ENCODE results near the gene CDH4. TPM values are rescaled to one million over a fixed set of nuclear protein-coding genes. Genes with fewer than 3 reads are reported as not detected.

The CDH4 gene
- polyA plus RNA-seq, 2 donors = 0.02 to 0.05 TPM

DNA sequence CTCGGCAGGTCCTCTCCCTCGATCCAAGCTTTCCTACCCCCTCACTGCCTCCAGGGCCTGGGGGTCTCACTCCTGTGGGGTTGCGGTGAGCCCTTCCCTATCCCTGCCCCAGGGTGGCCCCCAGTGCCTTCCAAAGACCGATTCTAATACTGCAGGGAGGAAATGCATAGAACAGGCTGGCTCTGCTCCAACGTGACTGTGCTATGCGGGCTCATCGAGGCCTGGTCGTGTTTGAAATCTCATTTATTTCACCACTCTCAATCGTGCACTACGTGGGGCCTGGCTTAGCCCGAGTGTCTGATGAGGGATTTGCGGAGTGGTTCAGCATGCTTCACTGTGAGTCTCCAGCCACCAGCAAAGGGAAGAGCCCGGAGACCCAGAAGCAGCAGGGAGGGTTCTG lies 60.9 kb downstream of the CDH4 start:
- no peaks in the 10 kb centered on the region for H3K27me3 ChIP-seq (ENCODE audit: control insufficient read depth in 1 of 2, insufficient read depth in 2 of 2, low read length in 2 of 2)
- no peaks in the 10 kb centered on the region for H3K36me3 ChIP-seq (ENCODE audit: control insufficient read depth in 2 of 2, insufficient read depth in 2 of 2, low read length in 1 of 2)
- whole genome bisulfite sequencing, 2 donors = 61 to 64% methylated on average over 13 of the region's 13 CpGs
- no peak overlapping the region for H3K27ac ChIP-seq (ENCODE audit: low read depth in 2 of 2, low read length in 1 of 2)
- no peaks in the 10 kb centered on the region for H3K9me3 ChIP-seq (ENCODE audit: control insufficient read depth in 2 of 2, insufficient read depth in 1 of 2, low read depth in 1 of 2, low read length in 1 of 2)
- no peak overlapping the region for H3K4me3 ChIP-seq (ENCODE audit: low read depth in 1 of 2, low read length in 2 of 2)
- H3K4me1 ChIP-seq (ENCODE audit: control insufficient read depth in 2 of 2, insufficient read depth in 2 of 2, low read length in 1 of 2) = peaks cover 0 to 2% of the 10 kb centered on the region in 2 donors

DNA sequence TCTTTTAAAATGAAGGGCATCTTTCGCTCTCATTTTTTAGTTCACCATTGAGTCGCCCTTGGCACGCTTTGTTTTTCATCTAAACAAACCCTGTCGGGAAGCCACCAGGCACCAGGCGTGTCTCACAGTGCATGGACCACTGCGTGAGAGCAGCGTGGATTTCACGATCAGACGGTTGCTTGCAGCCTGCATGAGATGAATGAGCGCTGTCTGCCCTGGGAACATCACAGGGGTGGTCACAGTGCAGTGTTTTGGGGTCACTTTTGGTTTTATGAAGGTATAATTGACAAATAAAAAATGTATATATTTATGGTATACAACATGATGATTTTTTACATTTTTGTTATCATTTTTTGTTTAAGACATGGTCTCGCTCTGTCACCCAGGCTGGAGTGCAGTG lies 61.3 kb downstream of the CDH4 start:
- Histone ChIP-seq H3K36me3 (ENCODE audit: control insufficient read depth in 2 of 2, insufficient read depth in 2 of 2, low read length in 1 of 2) (no peaks in the 10 kb centered on the region), H3K27ac (ENCODE audit: low read depth in 2 of 2, low read length in 1 of 2) (no peak overlapping the region), H3K4me3 (ENCODE audit: low read depth in 1 of 2, low read length in 2 of 2) (no peak overlapping the region), H3K9me3 (ENCODE audit: control insufficient read depth in 2 of 2, insufficient read depth in 1 of 2, low read depth in 1 of 2, low read length in 1 of 2) (no peaks in the 10 kb centered on the region), H3K4me1 (ENCODE audit: control insufficient read depth in 2 of 2, insufficient read depth in 2 of 2, low read length in 1 of 2) (peaks cover 0 to 2% of the 10 kb centered on the region in 2 donors), H3K27me3 (ENCODE audit: control insufficient read depth in 1 of 2, insufficient read depth in 2 of 2, low read length in 2 of 2) (no peaks in the 10 kb centered on the region)
- WGBS, 2 donors = 85 to 87% methylated on average over 11 of the region's 11 CpGs

DNA sequence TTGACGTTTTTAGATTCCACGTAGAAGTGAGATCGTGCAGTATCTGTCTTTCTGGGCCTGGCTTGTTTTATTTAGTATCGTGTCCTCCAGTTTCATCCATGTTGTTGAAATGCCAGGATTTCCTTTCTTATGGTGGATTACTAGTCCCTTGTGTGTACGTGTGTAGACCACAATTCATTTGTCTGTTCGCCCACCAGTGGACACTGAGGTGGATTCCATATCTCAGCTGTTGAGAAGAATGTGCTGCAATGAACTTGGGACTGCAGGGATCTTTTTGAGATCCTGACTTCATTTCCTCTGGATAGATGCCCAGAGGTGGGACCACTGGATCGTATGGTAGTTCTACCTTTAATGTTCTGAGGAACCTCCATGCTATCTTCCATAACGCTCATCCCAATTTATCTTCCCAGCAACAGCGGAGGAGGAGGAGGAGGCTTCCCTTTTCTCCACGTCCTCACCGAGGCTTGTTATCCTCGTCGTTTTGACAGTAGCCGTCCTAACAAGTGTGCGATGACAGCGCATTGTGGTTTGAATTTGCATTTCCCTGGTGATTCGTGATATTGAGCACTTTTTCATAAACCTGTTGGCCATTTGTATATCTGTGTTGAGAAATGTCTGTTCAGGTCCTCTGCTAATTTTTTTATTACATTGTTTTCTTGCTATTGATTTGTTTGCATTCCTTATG lies 62.4 kb downstream of the CDH4 start:
- no peaks in the 10 kb centered on the region for H3K27me3 ChIP-seq (ENCODE audit: control insufficient read depth in 1 of 2, insufficient read depth in 2 of 2, low read length in 2 of 2)
- H3K36me3 ChIP-seq (ENCODE audit: control insufficient read depth in 2 of 2, insufficient read depth in 2 of 2, low read length in 1 of 2) = no peaks in the 10 kb centered on the region
- H3K4me1 ChIP-seq (ENCODE audit: control insufficient read depth in 2 of 2, insufficient read depth in 2 of 2, low read length in 1 of 2) = peaks cover 0 to 2% of the 10 kb centered on the region in 2 donors
- H3K9me3 ChIP-seq (ENCODE audit: control insufficient read depth in 2 of 2, insufficient read depth in 1 of 2, low read depth in 1 of 2, low read length in 1 of 2) = no peaks in the 10 kb centered on the region
- no peak overlapping the region for H3K4me3 ChIP-seq (ENCODE audit: low read depth in 1 of 2, low read length in 2 of 2)
- 64 to 75% methylated on average over 17 of the region's 17 CpGs for WGBS, 2 donors
- H3K27ac ChIP-seq (ENCODE audit: low read depth in 2 of 2, low read length in 1 of 2) = no peak overlapping the region

DNA sequence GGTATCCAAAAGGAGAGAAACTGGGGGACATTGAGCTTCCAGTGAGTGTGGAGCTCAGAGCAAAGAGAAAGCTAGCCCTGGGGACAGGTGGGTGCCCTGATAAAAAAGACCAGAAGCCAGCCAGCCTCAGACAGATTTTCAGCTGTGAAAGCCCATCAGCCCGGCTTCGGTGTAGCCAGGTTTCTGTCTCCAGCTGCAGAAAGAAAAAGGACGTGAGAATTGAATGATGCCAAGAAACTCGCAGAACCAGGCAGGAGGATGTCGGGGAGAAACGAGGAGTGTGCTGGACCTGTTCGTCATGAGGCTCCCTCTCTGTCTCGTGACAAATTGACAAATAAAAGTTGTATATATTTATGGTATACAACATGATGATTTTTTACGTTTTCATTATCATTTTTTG lies 63.3 kb downstream of the CDH4 start:
- 67 to 70% methylated on average over 9 of the region's 9 CpGs for WGBS, 2 donors
- Histone ChIP-seq H3K27me3 (ENCODE audit: control insufficient read depth in 1 of 2, insufficient read depth in 2 of 2, low read length in 2 of 2) (no peaks in the 10 kb centered on the region), H3K9me3 (ENCODE audit: control insufficient read depth in 2 of 2, insufficient read depth in 1 of 2, low read depth in 1 of 2, low read length in 1 of 2) (no peaks in the 10 kb centered on the region), H3K4me3 (ENCODE audit: low read depth in 1 of 2, low read length in 2 of 2) (no peak overlapping the region), H3K27ac (ENCODE audit: low read depth in 2 of 2, low read length in 1 of 2) (no peak overlapping the region), H3K4me1 (ENCODE audit: control insufficient read depth in 2 of 2, insufficient read depth in 2 of 2, low read length in 1 of 2) (peaks cover 0 to 2% of the 10 kb centered on the region in 2 donors), H3K36me3 (ENCODE audit: control insufficient read depth in 2 of 2, insufficient read depth in 2 of 2, low read length in 1 of 2) (no peaks in the 10 kb centered on the region)

DNA sequence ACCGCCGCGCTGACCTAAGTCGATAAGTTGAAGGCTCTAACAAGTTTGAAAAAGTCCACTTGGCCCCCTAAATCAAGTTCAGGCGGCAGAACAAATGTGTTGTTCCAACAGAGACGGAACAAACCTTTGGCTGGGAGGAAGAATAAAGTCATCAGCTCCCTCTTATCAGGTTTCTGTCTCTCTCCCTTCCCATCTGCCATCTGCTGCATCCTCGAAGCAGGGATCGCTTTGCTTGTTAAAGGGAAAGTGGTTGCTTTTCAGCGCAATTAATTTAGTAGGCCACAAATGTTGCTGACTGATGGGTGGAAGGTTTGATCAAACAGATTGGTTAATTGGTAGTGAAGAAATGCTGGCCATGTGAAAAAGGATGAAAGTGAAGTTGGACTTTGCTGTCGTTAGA lies 64.3 kb downstream of the CDH4 start:
- Histone ChIP-seq H3K4me1 (ENCODE audit: control insufficient read depth in 2 of 2, insufficient read depth in 2 of 2, low read length in 1 of 2) (peaks cover 0 to 2% of the 10 kb centered on the region in 2 donors), H3K27me3 (ENCODE audit: control insufficient read depth in 1 of 2, insufficient read depth in 2 of 2, low read length in 2 of 2) (no peaks in the 10 kb centered on the region), H3K4me3 (ENCODE audit: low read depth in 1 of 2, low read length in 2 of 2) (no peak overlapping the region), H3K27ac (ENCODE audit: low read depth in 2 of 2, low read length in 1 of 2) (no peak overlapping the region), H3K36me3 (ENCODE audit: control insufficient read depth in 2 of 2, insufficient read depth in 2 of 2, low read length in 1 of 2) (no peaks in the 10 kb centered on the region), H3K9me3 (ENCODE audit: control insufficient read depth in 2 of 2, insufficient read depth in 1 of 2, low read depth in 1 of 2, low read length in 1 of 2) (no peaks in the 10 kb centered on the region)
- WGBS, 2 donors = 80 to 81% methylated on average over 10 of the region's 10 CpGs

DNA sequence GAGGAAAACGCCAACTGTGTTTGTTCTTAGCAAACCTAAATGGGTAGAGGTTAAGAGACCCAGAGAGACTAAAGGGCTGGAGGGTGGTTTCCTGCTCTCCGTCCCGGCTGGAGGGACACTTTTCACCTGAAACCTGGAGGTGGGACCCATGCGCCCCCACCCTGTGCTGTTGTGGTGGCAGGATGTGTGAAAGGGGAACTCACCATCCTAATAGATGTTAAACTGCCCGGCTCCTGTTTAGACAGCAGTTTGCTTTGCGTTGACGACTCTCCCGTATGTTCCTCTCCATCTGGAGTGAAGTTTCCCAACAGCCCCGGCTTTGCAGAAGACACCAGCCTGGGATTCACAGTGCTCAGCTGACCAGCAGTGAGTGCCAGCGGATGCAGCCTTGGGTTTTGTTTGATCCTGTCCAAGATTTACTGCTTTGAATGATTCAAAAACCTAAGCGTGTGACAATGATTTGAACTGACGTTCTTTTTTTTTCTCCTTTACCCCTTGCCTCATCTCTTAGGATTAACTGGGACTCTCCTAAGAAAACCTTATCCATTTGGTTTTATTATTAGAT lies 66.0 kb downstream of the CDH4 start:
- no peaks in the 10 kb centered on the region for H3K36me3 ChIP-seq (ENCODE audit: control insufficient read depth in 2 of 2, insufficient read depth in 2 of 2, low read length in 1 of 2)
- no peak overlapping the region for H3K4me3 ChIP-seq (ENCODE audit: low read depth in 1 of 2, low read length in 2 of 2)
- no peak overlapping the region for H3K27ac ChIP-seq (ENCODE audit: low read depth in 2 of 2, low read length in 1 of 2)
- no peaks in the 10 kb centered on the region for H3K27me3 ChIP-seq (ENCODE audit: control insufficient read depth in 1 of 2, insufficient read depth in 2 of 2, low read length in 2 of 2)
- no peaks in the 10 kb centered on the region for H3K9me3 ChIP-seq (ENCODE audit: control insufficient read depth in 2 of 2, insufficient read depth in 1 of 2, low read depth in 1 of 2, low read length in 1 of 2)
- no peaks in the 10 kb centered on the region for H3K4me1 ChIP-seq (ENCODE audit: control insufficient read depth in 2 of 2, insufficient read depth in 2 of 2, low read length in 1 of 2)
- 41 to 49% methylated on average over 12 of the region's 12 CpGs for WGBS, 2 donors

DNA sequence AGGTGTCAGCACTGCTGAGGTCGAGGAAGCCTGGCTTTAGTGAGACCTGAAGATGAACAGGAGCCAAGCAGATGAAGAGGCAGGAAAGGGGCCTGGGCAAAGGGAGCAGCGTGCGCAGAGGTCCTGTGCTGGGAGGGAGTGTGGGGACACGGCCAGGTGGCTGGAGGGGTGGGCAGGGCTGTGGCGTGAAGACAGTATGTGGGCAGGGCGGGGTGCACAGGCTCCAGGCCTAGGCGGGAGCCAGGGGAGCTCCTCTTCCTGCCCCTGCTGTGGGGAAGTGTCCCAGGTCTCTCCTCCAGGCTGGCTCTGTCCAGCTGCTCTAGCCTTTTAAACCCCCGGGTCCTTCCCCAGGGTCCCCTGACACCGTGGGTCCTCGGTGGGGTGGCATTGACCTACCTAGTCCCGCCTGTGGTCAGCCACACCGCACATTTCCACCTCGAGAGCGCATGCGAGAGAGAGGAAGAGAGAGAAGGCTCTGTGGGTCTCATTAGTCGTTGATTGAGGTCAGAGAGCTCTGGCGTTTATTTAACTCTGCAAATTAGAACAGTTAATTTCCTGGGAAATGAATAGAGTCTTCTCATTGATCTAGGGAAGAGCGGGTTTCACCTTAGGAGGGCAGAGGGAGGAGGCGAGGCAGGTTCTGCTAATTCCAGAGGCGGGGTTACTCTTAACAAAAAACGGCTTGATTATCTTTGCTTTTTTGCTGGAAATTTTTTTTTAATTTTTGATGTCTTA lies 68.8 kb downstream of the CDH4 start:
- H3K4me1 ChIP-seq (ENCODE audit: control insufficient read depth in 2 of 2, insufficient read depth in 2 of 2, low read length in 1 of 2) = no peaks in the 10 kb centered on the region
- H3K27ac ChIP-seq (ENCODE audit: low read depth in 2 of 2, low read length in 1 of 2) = no peak overlapping the region
- no peak overlapping the region for H3K4me3 ChIP-seq (ENCODE audit: low read depth in 1 of 2, low read length in 2 of 2)
- H3K27me3 ChIP-seq (ENCODE audit: control insufficient read depth in 1 of 2, insufficient read depth in 2 of 2, low read length in 2 of 2) = no peaks in the 10 kb centered on the region
- H3K36me3 ChIP-seq (ENCODE audit: control insufficient read depth in 2 of 2, insufficient read depth in 2 of 2, low read length in 1 of 2) = no peaks in the 10 kb centered on the region
- no peaks in the 10 kb centered on the region for H3K9me3 ChIP-seq (ENCODE audit: control insufficient read depth in 2 of 2, insufficient read depth in 1 of 2, low read depth in 1 of 2, low read length in 1 of 2)
- WGBS, 2 donors = 67 to 69% methylated on average over 21 of the region's 21 CpGs

DNA sequence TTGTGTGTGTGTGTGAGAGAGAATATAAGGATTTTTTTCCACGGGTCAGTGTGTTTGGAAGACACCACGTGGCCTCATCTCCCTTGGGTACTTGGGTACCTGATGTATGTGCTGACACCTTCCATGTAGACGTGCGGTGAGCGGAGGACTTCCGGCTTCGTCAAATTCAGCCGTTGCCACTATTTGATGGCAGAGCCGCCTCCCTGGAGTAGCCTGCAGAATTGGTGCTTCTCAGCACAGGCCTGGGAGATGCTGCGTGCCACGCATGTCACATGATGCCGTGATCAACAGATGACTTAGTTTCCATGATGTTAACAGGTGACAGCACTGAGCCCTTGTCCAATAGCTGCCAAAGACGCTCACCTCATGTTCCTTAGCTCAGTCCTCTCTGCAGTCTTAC lies 69.4 kb downstream of the CDH4 start:
- H3K9me3 ChIP-seq (ENCODE audit: control insufficient read depth in 2 of 2, insufficient read depth in 1 of 2, low read depth in 1 of 2, low read length in 1 of 2) = no peaks in the 10 kb centered on the region
- H3K4me3 ChIP-seq (ENCODE audit: low read depth in 1 of 2, low read length in 2 of 2) = no peak overlapping the region
- no peaks in the 10 kb centered on the region for H3K36me3 ChIP-seq (ENCODE audit: control insufficient read depth in 2 of 2, insufficient read depth in 2 of 2, low read length in 1 of 2)
- H3K4me1 ChIP-seq (ENCODE audit: control insufficient read depth in 2 of 2, insufficient read depth in 2 of 2, low read length in 1 of 2) = no peaks in the 10 kb centered on the region
- no peaks in the 10 kb centered on the region for H3K27me3 ChIP-seq (ENCODE audit: control insufficient read depth in 1 of 2, insufficient read depth in 2 of 2, low read length in 2 of 2)
- H3K27ac ChIP-seq (ENCODE audit: low read depth in 2 of 2, low read length in 1 of 2) = no peak overlapping the region
- 85 to 89% methylated on average over 13 of the region's 13 CpGs for WGBS, 2 donors

DNA sequence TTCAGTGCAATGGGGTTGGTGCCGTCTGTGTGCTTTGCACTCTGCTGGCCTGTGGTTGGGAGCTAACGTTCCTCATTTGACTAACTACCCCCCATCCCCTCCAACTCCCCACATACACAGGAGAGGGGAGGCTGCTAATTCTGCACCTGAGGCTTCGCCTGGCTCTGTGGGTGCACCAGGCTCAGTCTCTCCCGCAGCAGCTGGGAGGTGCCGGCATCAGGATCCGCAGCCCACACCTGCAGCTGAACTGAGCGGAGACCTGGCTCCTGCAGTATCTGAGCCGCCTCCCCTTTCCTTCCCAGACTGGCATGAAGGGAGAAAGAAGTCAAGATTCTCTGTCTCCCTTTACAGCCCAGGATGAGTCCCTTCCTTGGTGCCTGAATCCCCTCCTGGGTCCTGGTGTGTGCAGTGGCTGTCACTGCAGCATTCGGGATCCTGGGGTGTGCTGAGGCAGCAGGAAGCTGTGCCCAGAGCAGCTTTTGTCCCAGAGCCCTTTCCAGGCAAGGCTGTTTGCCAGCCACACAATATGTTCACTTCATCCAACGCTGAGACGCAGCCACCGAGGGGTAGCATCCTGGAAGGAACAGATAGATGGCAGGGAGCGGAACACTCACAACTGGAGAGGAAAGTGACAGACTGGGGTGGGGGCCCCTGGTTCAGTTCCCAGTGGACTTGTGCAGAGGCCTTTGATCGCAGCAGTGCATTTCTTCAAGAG lies 70.2 kb downstream of the CDH4 start:
- Histone ChIP-seq H3K36me3 (ENCODE audit: control insufficient read depth in 2 of 2, insufficient read depth in 2 of 2, low read length in 1 of 2) (no peaks in the 10 kb centered on the region), H3K4me3 (ENCODE audit: low read depth in 1 of 2, low read length in 2 of 2) (no peak overlapping the region), H3K9me3 (ENCODE audit: control insufficient read depth in 2 of 2, insufficient read depth in 1 of 2, low read depth in 1 of 2, low read length in 1 of 2) (no peaks in the 10 kb centered on the region), H3K27ac (ENCODE audit: low read depth in 2 of 2, low read length in 1 of 2) (no peak overlapping the region), H3K27me3 (ENCODE audit: control insufficient read depth in 1 of 2, insufficient read depth in 2 of 2, low read length in 2 of 2) (no peaks in the 10 kb centered on the region), H3K4me1 (ENCODE audit: control insufficient read depth in 2 of 2, insufficient read depth in 2 of 2, low read length in 1 of 2) (no peaks in the 10 kb centered on the region)
- WGBS, 2 donors = 77 to 78% methylated on average over 14 of the region's 14 CpGs
